Epithelial cell of proximal tubule (primary cell): ENCODE data around the gene OXSR1. TPM values are rescaled to one million over a fixed set of nuclear protein-coding genes. Genes with fewer than 3 reads are reported as not detected.
A peak's percentile ranks its signal among the peaks of the same experiment; 100 is the strongest.

Experiments
- DNase-seq: peaks from one replicate; pipeline ENCODE4 v3.0.0-alpha.2; 2011; ENCODE audit warnings: low read depth
- H3K4me3 ChIP-seq: 2 replicates; pipeline ENCODE4 v1.5.1; 2011; ENCODE audit warnings: low read depth, mild to moderate bottlenecking, low read length
- total RNA-seq: library from RNA; depleted of rRNA; stranded (reverse); fragments of >200 nt; gene quantifications from 2 replicates; pipeline ENCODE4 v1.2.3, GENCODE V29; 2015
- TF ChIP-seq, protein P1 (sequence below): conservative IDR thresholded peaks from 2 replicates; pipeline ENCODE4 v1.5.1; 2012; ENCODE audit warnings: low read depth, mild to moderate bottlenecking, low read length

Gene OXSR1
- total RNA-seq, 1 donor from 2014 or later, result 39.2 TPM

DNA sequence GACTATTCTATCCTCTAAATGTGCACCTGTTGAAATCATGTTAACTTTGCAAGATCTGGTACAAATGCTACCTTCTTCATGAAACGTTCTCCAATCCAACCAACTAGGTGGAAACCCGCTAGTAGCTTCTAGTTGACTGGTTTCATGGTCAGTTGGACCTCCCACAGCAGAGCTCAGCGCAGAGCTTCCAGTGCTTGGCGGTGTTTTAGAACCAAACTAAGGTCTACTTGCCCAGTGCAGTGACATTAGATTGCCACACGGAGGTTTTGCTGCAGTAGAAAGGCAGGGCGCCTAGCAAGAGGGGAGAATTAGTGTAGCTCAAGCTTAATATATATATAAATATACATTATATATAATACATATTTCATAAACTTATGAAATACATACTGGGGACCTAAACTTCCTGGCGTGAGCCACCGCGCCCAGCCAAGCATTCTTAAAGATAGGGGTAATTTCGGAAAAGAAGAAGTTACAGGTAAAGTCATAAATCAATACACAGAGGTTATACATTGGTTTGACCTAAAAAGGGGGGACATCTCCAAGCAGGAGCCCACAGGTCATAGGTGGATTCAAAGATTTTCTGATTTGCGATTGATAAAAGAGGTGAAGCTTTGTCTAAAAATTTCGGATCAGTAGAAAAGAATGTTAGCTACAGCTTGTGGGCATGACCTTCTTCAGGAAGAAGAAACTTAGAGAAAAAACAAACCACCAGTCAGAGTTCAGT lies 2.1 kb upstream of the OXSR1 start:
- no peak overlapping the region for H3K4me3 ChIP-seq
- TF ChIP-seq, protein P1, sequence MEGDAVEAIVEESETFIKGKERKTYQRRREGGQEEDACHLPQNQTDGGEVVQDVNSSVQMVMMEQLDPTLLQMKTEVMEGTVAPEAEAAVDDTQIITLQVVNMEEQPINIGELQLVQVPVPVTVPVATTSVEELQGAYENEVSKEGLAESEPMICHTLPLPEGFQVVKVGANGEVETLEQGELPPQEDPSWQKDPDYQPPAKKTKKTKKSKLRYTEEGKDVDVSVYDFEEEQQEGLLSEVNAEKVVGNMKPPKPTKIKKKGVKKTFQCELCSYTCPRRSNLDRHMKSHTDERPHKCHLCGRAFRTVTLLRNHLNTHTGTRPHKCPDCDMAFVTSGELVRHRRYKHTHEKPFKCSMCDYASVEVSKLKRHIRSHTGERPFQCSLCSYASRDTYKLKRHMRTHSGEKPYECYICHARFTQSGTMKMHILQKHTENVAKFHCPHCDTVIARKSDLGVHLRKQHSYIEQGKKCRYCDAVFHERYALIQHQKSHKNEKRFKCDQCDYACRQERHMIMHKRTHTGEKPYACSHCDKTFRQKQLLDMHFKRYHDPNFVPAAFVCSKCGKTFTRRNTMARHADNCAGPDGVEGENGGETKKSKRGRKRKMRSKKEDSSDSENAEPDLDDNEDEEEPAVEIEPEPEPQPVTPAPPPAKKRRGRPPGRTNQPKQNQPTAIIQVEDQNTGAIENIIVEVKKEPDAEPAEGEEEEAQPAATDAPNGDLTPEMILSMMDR, result peak; percentile 21
- DNase-seq, result no peak

DNA sequence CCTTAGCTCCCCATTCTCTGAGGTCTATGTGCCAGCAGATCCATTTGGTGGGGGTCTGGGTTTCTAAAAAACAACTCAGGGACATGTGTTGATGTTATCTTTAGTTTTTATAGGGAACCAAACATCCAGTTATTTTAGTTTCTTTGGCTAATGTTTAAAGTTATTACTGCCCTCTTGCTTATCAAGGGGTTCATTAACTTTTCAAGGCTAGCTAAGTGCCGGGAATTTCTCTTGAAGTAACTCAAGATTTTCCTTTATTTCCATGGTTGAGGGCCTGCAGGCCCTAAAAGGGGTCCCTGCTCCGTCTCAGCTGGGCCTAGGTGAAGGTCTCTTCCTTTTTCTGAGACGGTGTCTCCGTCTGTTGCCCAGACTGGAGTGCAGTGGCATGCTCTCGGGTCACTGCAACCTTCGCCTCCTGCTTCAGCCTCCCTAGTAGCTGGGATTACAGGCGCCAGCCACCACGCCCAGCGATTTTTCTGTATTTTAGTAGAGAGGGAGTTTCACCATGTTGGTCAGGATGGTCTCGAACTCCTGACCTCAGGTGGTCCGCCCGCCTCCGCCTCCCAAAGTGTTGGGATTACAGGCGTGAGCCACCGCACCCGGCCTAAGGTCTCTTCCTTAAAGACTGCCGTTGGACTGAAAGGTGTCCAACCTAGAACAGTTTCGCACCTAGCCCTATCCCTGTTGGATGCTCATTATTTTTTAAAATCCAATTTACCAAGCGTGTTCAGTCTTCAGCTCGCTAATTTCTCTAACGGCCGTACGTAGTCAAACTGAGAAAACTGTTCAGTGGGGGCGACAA lies 1.3 kb upstream of the OXSR1 start:
- DNase-seq, result no peak
- H3K4me3 ChIP-seq, result peak overlapping the region; percentile 90
- TF ChIP-seq, protein P1, result no peak

DNA sequence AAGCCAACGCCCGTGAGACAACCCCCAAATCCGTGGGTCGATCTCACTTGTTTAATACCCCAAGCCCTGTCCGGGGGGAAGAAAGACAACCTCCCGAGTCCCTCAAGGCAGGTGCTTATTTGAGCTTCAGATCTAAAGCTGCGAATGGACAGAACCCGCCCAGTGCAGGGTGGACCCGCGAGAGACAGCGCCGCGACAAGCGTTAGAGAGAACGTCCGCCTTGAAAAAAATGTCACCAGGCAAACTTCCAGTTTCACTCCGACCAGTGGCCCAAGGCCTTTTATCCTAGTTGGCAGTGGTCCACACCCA lies 740 bp upstream of the OXSR1 start:
- peak overlapping the region; percentile 90 for H3K4me3 ChIP-seq
- TF ChIP-seq, protein P1, result no peak
- no peak for DNase-seq

DNA sequence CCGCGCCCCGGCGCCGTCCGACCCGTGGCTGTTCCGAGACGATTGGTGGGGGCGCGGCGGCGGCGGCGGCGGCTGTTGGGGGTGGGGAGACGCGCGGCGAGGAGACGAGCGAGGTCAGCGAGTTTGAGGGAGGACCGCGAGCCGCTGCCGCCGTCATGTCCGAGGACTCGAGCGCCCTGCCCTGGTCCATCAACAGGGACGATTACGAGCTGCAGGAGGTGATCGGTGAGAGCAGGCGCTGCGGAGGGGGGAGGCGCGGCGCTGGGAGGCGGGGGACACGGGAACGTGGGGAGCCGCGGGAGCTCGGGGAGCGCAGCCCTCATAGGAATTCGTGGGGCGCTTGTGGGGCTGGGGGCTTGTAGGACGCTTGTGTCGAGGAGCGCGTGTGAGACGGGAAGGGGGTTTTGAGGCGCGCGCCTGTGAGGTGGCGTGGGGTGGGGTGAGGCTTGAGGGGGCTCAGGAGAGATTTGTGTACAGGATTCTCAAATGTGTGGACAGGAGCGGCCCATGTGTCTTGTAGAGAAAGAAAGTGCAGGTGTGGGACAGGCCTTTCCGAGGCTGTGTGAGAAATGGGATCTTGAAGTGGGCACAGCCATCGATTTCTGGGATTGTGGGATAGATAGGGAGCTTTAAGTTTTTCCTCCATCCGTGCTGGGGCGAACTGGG lies 518 bp downstream of the OXSR1 start:
- no peak for DNase-seq
- H3K4me3 ChIP-seq, result peak overlapping the region; percentile 90
- TF ChIP-seq, protein P1, result no peak

DNA sequence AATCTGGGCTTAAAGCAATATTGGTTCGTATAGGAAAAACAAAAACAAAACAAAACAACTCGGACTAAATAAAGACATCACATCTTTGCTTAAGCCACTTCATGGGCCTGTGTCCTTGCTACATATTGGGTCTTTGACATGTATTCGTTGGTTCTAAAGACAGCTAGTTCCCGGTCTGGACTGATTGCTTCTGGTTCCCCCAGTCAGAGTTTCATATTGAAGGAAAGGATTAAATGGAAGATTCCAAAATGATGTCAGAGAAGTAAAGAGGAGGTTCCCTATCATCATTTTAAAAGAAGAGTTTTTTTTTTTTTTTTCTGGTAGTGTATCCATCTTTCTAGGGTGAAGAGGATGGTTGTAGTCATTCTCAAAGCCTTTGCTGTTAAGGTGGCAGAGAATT lies 2.3 kb downstream of the OXSR1 start:
- no peak for DNase-seq
- no peak overlapping the region for H3K4me3 ChIP-seq
- TF ChIP-seq, protein P1, result no peak

DNA sequence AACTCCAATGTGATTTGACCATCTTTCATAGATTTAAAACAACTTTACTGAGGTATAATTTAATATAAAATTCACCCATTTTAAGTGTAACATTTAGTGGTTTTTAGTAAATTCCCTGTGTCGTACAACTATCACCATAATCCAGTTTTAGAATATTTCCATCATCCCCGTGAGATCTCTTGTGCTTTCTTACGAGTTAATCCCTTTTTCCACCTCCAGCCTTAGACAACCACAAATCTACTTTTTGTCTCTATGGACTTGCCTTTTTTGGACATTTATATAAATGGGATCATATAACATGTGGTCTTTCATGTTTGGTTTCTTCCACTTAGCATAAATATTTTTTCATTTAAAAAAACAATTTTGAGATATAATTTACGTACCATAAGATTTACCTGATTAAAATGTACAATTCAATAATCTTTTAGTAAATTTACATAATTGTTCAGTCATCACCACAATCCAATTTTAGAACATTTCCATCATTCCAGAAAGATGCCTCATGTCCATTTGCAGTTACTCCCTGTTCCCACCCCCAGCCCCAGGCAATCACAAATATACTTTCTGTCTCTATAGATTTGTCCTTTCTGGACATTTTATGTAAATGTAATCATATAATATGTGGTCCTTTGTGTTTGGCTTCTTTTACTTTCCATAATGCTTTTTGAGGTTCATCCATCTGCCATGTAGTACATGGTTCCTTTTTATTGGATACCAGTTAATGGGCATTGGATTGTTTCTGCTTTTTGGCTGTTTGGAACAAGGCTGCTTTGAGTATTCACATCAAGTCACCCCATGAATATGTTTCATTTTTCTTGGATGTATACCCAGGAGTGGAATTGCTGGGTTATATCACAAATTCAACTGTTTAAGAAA lies 3.1 kb downstream of the OXSR1 start:
- no peak overlapping the region for H3K4me3 ChIP-seq
- DNase-seq, result no peak
- TF ChIP-seq, protein P1, result no peak
